Spleen (tissue), 7 donors: ENCODE results near the gene ALDH1A2.

Experiments
- CTCF ChIP-seq, 11 experiments: fragments of 200-600 bp in 7 of 11; fragments of 450-650 bp in 4 of 11; sonication (generic) in 4 of 11; IDR thresholded peaks in 8 of 11; conservative IDR thresholded peaks in 3 of 11; 1 replicate in 7 of 11; 2 replicates in 4 of 11; pipeline versions ENCODE4 v1.4.0 to v1.8.0; 2016 to 2021; ENCODE audit warnings: antibody characterized with exemption in 11 of 11, inconsistent platforms in 4 of 11, mild to moderate bottlenecking in 1 of 11
- POLR2AphosphoS5 ChIP-seq, 3 donors: sonication (generic); formaldehyde crosslinking; IDR thresholded peaks; one replicate each; pipeline ENCODE4 v1.5.1; 2017; ENCODE audit warnings: antibody characterized with exemption in 3 of 3
- donor health status: DM: no; HTN: no; CAD: no; lungs with moderate emphysema.
- donor health status: DM: no; HTN: no; CAD: no.
- donor health status: DM: no; HTN: no; CAD: no.

- TF ChIP-seq CTCF (IDR thresholded peaks at IDR 0.05 in 8 of 11, conservative IDR thresholded peaks at IDR 0.05 in 3 of 11) (no peak), POLR2AphosphoS5 (IDR thresholded peaks at IDR 0.05) (no peak)
Measured at GRCh38 chr15:57919754-57920153, 145.8 kb downstream of the ALDH1A2 start.
